ENCODE data around the gene LMBRD2. TPM values are rescaled to one million over a fixed set of nuclear protein-coding genes. Genes with fewer than 3 reads are reported as not detected.

The LMBRD2 gene
- total and polyA plus RNA-seq, 4 donors, result 1.8 to 16.3 (median 7.2) TPM

GRCh38 chr5:36056422-36056821 is 95.3 kb downstream of the LMBRD2 start:
- no peak overlapping the region for H3K4me3 ChIP-seq (ENCODE audit: low read length in 2 of 2)

GRCh38 chr5:36055984-36056383 is 95.7 kb downstream of the LMBRD2 start:
- no peaks in the 10 kb centered on the region for H3K9me3 ChIP-seq (ENCODE audit: control insufficient read depth, low read length)
- ATAC-seq (ENCODE audit: low FRiP score), result no peak
- no peaks in the 10 kb centered on the region for H3K36me3 ChIP-seq (ENCODE audit: control insufficient read depth in 1 of 2, insufficient read depth in 2 of 2, low read length in 1 of 2)
- WGBS, 2 donors, result 62 to 64% methylated on average over 5 of the region's 5 CpGs
- H3K4me3 ChIP-seq (ENCODE audit: low read length in 2 of 2), result no peak overlapping the region
- no peak overlapping the region for H3K27ac ChIP-seq (ENCODE audit: low read depth in 1 of 2, low read length in 2 of 2)
- intact Hi-C loops (cut with DNase I), result no loop called here
- no peak for DNase-seq
- no peaks in the 10 kb centered on the region for H3K27me3 ChIP-seq (ENCODE audit: control insufficient read depth in 1 of 2, insufficient read depth in 2 of 2, low read length in 1 of 2)
- H3K4me1 ChIP-seq (ENCODE audit: control insufficient read depth in 1 of 2, insufficient read depth in 2 of 2, low read length in 2 of 2), result no peaks in the 10 kb centered on the region

More at GRCh38 chr5:36056422-36056821, 95.3 kb downstream of the LMBRD2 start:
- no peaks in the 10 kb centered on the region for H3K36me3 ChIP-seq (ENCODE audit: control insufficient read depth in 1 of 2, insufficient read depth in 2 of 2, low read length in 1 of 2)
- WGBS, 2 donors, result 56% methylated on average over 5 of the region's 5 CpGs
- ATAC-seq (ENCODE audit: low FRiP score), result no peak
- intact Hi-C loops (cut with DNase I), result no loop called here
- no peaks in the 10 kb centered on the region for H3K27me3 ChIP-seq (ENCODE audit: control insufficient read depth in 1 of 2, insufficient read depth in 2 of 2, low read length in 1 of 2)
- H3K4me1 ChIP-seq (ENCODE audit: control insufficient read depth in 1 of 2, insufficient read depth in 2 of 2, low read length in 2 of 2), result no peaks in the 10 kb centered on the region
- H3K27ac ChIP-seq (ENCODE audit: low read depth in 1 of 2, low read length in 2 of 2), result no peak overlapping the region
- DNase-seq, result no peak
- H3K9me3 ChIP-seq (ENCODE audit: control insufficient read depth, low read length), result no peaks in the 10 kb centered on the region

GRCh38 chr5:36054647-36055046 is 97.0 kb downstream of the LMBRD2 start:
- no peaks in the 10 kb centered on the region for H3K4me1 ChIP-seq (ENCODE audit: control insufficient read depth in 1 of 2, insufficient read depth in 2 of 2, low read length in 2 of 2)
- DNase-seq (no peak), ATAC-seq (ENCODE audit: low FRiP score) (no peak)
- H3K4me3 ChIP-seq (ENCODE audit: low read length in 2 of 2), result no peak overlapping the region
- intact Hi-C loops (cut with DNase I), result no loop called here
- H3K27ac ChIP-seq (ENCODE audit: low read depth in 1 of 2, low read length in 2 of 2), result no peak overlapping the region
- 82 to 85% methylated on average over 3 of the region's 3 CpGs for WGBS, 2 donors
- no peaks in the 10 kb centered on the region for H3K9me3 ChIP-seq (ENCODE audit: control insufficient read depth, low read length)
- H3K36me3 ChIP-seq (ENCODE audit: control insufficient read depth in 1 of 2, insufficient read depth in 2 of 2, low read length in 1 of 2), result no peaks in the 10 kb centered on the region
- no peaks in the 10 kb centered on the region for H3K27me3 ChIP-seq (ENCODE audit: control insufficient read depth in 1 of 2, insufficient read depth in 2 of 2, low read length in 1 of 2)

- ATAC-seq (ENCODE audit: low FRiP score), result no peak
- Histone ChIP-seq H3K9me3 (ENCODE audit: control insufficient read depth, low read length) (peaks cover 1% of the 10 kb centered on the region), H3K27me3 (ENCODE audit: control insufficient read depth in 1 of 2, insufficient read depth in 2 of 2, low read length in 1 of 2) (no peaks in the 10 kb centered on the region), H3K27ac (ENCODE audit: low read depth in 1 of 2, low read length in 2 of 2) (no peak overlapping the region), H3K4me1 (ENCODE audit: control insufficient read depth in 1 of 2, insufficient read depth in 2 of 2, low read length in 2 of 2) (no peaks in the 10 kb centered on the region), H3K36me3 (ENCODE audit: control insufficient read depth in 1 of 2, insufficient read depth in 2 of 2, low read length in 1 of 2) (no peaks in the 10 kb centered on the region), H3K4me3 (ENCODE audit: low read length in 2 of 2) (no peak overlapping the region)
- DNase-seq, result no peak
- intact Hi-C loops (cut with DNase I), result no loop called here
Observed at GRCh38 chr5:36052538-36052937, 99.1 kb downstream of the LMBRD2 start.

GRCh38 chr5:36049949-36050348 is 101.7 kb downstream of the LMBRD2 start:
- peaks cover 1% of the 10 kb centered on the region for H3K9me3 ChIP-seq (ENCODE audit: control insufficient read depth, low read length)
- H3K36me3 ChIP-seq (ENCODE audit: control insufficient read depth in 1 of 2, insufficient read depth in 2 of 2, low read length in 1 of 2), result no peaks in the 10 kb centered on the region
- 80 to 96% methylated on average over 4 of the region's 4 CpGs for WGBS, 2 donors
- no peak overlapping the region for H3K4me3 ChIP-seq (ENCODE audit: low read length in 2 of 2)
- DNase-seq (no peak), ATAC-seq (ENCODE audit: low FRiP score) (no peak)
- H3K27ac ChIP-seq (ENCODE audit: low read depth in 1 of 2, low read length in 2 of 2), result no peak overlapping the region
- intact Hi-C loops (cut with DNase I), result no loop called here
- H3K27me3 ChIP-seq (ENCODE audit: control insufficient read depth in 1 of 2, insufficient read depth in 2 of 2, low read length in 1 of 2), result no peaks in the 10 kb centered on the region
- no peaks in the 10 kb centered on the region for H3K4me1 ChIP-seq (ENCODE audit: control insufficient read depth in 1 of 2, insufficient read depth in 2 of 2, low read length in 2 of 2)

Small RNAs within 50 kb of the gene (microRNA-seq; reads per million reads assigned to microRNA genes)
- 0 to 0.99 reads per million in 2 donors for gene MIR580

Other genes with a start within 250 kb of the LMBRD2 start
- not detected for gene CAPSL, start 213.3 kb downstream of the LMBRD2 start, total RNA-seq
- not detected for gene CAPSL, start 213.3 kb downstream of the LMBRD2 start, polyA plus RNA-seq
- gene UGT3A1, start 160.5 kb downstream of the LMBRD2 start, total RNA-seq, result not detected
- gene UGT3A1, start 160.5 kb downstream of the LMBRD2 start, polyA plus RNA-seq, result under 1 TPM in 1 of 2 donors, not detected in 1; 0.13 TPM
- gene UGT3A2, start 85.0 kb downstream of the LMBRD2 start, total RNA-seq, result not detected
- gene UGT3A2, start 85.0 kb downstream of the LMBRD2 start, polyA plus RNA-seq, result not detected
- 10 to 100 TPM in 1 of 2 donors, 1 to 10 TPM in 1; 8.8 to 16.1 TPM for gene SKP2, start 224 bp upstream of the LMBRD2 start, total RNA-seq
- gene SKP2, start 224 bp upstream of the LMBRD2 start, polyA plus RNA-seq, result 1 to 10 TPM; 3.9 to 5.0 TPM
- gene NADK2, start 90.0 kb upstream of the LMBRD2 start, total RNA-seq, result 10 to 100 TPM; 26.6 to 32.0 TPM
- 10 to 100 TPM; 17.4 to 23.3 TPM for gene NADK2, start 90.0 kb upstream of the LMBRD2 start, polyA plus RNA-seq
- 1 to 10 TPM; 4.5 to 4.9 TPM for gene RANBP3L, start 150.0 kb upstream of the LMBRD2 start, total RNA-seq
- gene RANBP3L, start 150.0 kb upstream of the LMBRD2 start, polyA plus RNA-seq, result 1 to 10 TPM; 6.3 to 8.1 TPM

All from aorta (tissue), 5 donors.